Uterus (tissue), 4 donors: ENCODE data around the gene FIZ1. TPM values are rescaled to one million over a fixed set of nuclear protein-coding genes. Genes with fewer than 3 reads are reported as not detected.

Experiments used
- DNase-seq, 2 donors: peaks; one replicate each; pipeline ENCODE4 v3.0.0-alpha.2; 2019 to 2020
- H3K27ac ChIP-seq, 2 donors: fragments of 200-600 bp; sonication (generic); 1 replicate in 1 of 2; 2 replicates in 1 of 2; pipeline ENCODE4 v1.5.1; 2016 to 2018
- H3K27me3 ChIP-seq, 2 donors: fragments of 200-600 bp; sonication (generic); one replicate each; pipeline ENCODE4 v1.5.1; 2018 to 2019; ENCODE audit warnings: control low read depth in 1 of 2
- H3K36me3 ChIP-seq, 2 donors: fragments of 200-600 bp; sonication (generic); one replicate each; pipeline ENCODE4 v1.5.1; 2019; ENCODE audit warnings: control low read depth in 1 of 2
- H3K4me1 ChIP-seq, 2 donors: fragments of 200-600 bp; sonication (generic); one replicate each; pipeline ENCODE4 v1.5.1; 2018 to 2019; ENCODE audit warnings: control low read depth in 1 of 2
- H3K4me3 ChIP-seq, 2 donors: fragments of 200-600 bp; sonication (generic); 1 replicate in 1 of 2; 2 replicates in 1 of 2; pipeline ENCODE4 v1.5.1; 2018 to 2019; ENCODE audit warnings: mild to moderate bottlenecking in 1 of 2
- H3K9me3 ChIP-seq, 2 donors: fragments of 200-600 bp; sonication (generic); one replicate each; pipeline ENCODE4 v1.5.1; 2019; ENCODE audit warnings: control low read depth in 1 of 2
- POLR2A ChIP-seq, 2 donors: fragments of 450-650 bp; IDR thresholded peaks; one replicate each; pipeline ENCODE4 v1.6.1; 2016; ENCODE audit warnings: antibody characterized with exemption in 2 of 2, mild to moderate bottlenecking in 1 of 2, moderate library complexity in 1 of 2
- intact Hi-C: fragments of 100-400 bp; cut with DNase I; formaldehyde crosslinking; loops from one replicate; pipeline ENCODE4 v1.15.1; 2023; ENCODE audit warnings: low total_unique reads
- total RNA-seq, 4 donors: library from RNA; depleted of rRNA in 3 of 4; stranded (reverse); fragments of >200 nt in 3 of 4; gene quantifications; one replicate each; pipeline versions ENCODE4 v1.1.0 to v1.2.4, GENCODE V29; 2014 to 2023
- TF ChIP-seq, protein P1 (sequence below), 4 experiments: fragments of 200-600 bp in 2 of 4; fragments of 450-650 bp in 2 of 4; sonication (generic) in 2 of 4; IDR thresholded peaks; one replicate each; pipeline ENCODE4 v1.5.1; 2016 to 2019; ENCODE audit warnings: antibody characterized with exemption in 4 of 4, mild to moderate bottlenecking in 2 of 4, moderate library complexity in 1 of 4
- donor health status: DM: yes; HTN: yes; CAD: no.

FIZ1 gene
- total RNA-seq, 4 donors from 2014 or later = 0.26 to 19.3 (median 2.4) TPM

GRCh38 chr19:55621205-55621672, 21.9 kb upstream of the FIZ1 start:
- Histone ChIP-seq H3K9me3 (no peaks in the 10 kb centered on the region), H3K4me3 (no peak overlapping the region), H3K4me1 (no peaks in the 10 kb centered on the region), H3K27ac (no peak overlapping the region), H3K36me3 (no peaks in the 10 kb centered on the region), H3K27me3 (no peaks in the 10 kb centered on the region)
- intact Hi-C loops = no loop called here
- TF ChIP-seq, protein P1, sequence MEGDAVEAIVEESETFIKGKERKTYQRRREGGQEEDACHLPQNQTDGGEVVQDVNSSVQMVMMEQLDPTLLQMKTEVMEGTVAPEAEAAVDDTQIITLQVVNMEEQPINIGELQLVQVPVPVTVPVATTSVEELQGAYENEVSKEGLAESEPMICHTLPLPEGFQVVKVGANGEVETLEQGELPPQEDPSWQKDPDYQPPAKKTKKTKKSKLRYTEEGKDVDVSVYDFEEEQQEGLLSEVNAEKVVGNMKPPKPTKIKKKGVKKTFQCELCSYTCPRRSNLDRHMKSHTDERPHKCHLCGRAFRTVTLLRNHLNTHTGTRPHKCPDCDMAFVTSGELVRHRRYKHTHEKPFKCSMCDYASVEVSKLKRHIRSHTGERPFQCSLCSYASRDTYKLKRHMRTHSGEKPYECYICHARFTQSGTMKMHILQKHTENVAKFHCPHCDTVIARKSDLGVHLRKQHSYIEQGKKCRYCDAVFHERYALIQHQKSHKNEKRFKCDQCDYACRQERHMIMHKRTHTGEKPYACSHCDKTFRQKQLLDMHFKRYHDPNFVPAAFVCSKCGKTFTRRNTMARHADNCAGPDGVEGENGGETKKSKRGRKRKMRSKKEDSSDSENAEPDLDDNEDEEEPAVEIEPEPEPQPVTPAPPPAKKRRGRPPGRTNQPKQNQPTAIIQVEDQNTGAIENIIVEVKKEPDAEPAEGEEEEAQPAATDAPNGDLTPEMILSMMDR (IDR thresholded peaks at IDR 0.05) = no peak
- no peak for TF ChIP-seq POLR2A (IDR thresholded peaks at IDR 0.05)
- DNase-seq = no peak

- no peaks in the 10 kb centered on the region for H3K27me3 ChIP-seq
- intact Hi-C loops = no loop called here
- H3K4me1 ChIP-seq = no peaks in the 10 kb centered on the region
- no peak for DNase-seq
- TF ChIP-seq, protein P1 (IDR thresholded peaks at IDR 0.05) = no peak
- H3K9me3 ChIP-seq = no peaks in the 10 kb centered on the region
- no peak overlapping the region for H3K27ac ChIP-seq
- no peak overlapping the region for H3K4me3 ChIP-seq
- no peaks in the 10 kb centered on the region for H3K36me3 ChIP-seq
Measured at GRCh38 chr19:55620410-55621204, 21.3 kb upstream of the FIZ1 start.

DNA sequence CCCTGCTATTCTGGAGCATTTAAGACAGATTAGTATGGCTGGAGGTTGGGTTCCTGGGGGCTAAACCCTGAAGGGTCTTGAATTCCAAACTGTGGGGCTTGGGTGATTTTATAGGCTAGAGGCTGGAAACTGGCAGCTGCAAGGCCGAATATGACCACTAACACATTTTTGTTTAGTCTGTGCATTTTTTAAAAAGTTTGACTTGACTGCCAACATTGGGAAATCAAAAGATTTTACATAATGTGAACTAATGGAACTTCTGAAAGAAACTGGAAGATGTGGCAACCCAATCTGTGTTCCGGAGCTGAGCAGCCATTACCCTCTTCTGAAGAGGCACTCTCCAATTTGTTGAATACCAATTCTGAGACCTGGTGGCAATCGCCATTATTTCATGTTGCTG, 20.0 kb upstream of the FIZ1 start:
- no peak overlapping the region for H3K27ac ChIP-seq
- no peak for DNase-seq

DNA sequence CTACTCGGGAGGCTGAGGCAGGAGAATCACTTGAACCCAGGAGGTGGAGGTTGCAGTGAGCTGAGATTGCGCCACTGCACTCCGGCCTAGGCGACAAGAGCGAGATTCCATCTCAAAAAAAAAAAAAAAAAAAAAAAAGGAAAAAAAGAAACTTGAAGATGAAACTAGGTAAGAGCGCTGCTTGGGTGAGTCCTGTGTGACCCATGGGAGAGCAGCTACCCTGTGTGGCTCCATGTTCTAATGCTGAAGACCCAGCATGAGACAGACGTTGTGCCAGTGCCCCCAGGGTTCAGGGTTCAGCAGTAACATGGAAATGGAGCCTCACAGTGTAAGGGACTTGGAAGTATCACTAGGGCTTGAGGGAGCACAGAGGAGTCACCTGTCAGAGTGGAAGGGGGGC, 19.1 kb upstream of the FIZ1 start:
- H3K27me3 ChIP-seq = no peaks in the 10 kb centered on the region
- H3K4me3 ChIP-seq = no peak overlapping the region
- H3K4me1 ChIP-seq = no peaks in the 10 kb centered on the region
- H3K9me3 ChIP-seq = no peaks in the 10 kb centered on the region
- DNase-seq = no peak
- no peaks in the 10 kb centered on the region for H3K36me3 ChIP-seq
- intact Hi-C loops = no loop called here
- TF ChIP-seq, protein P1 (IDR thresholded peaks at IDR 0.05) = no peak
- TF ChIP-seq POLR2A (IDR thresholded peaks at IDR 0.05) = no peak
- H3K27ac ChIP-seq = no peak overlapping the region

More for the DNA sequence above, 20.0 kb upstream of the FIZ1 start:
- no peaks in the 10 kb centered on the region for H3K9me3 ChIP-seq
- H3K4me3 ChIP-seq = no peak overlapping the region
- TF ChIP-seq, protein P1 (IDR thresholded peaks at IDR 0.05) = no peak
- no peak for TF ChIP-seq POLR2A (IDR thresholded peaks at IDR 0.05)
- H3K4me1 ChIP-seq = no peaks in the 10 kb centered on the region
- H3K36me3 ChIP-seq = no peaks in the 10 kb centered on the region
- no peaks in the 10 kb centered on the region for H3K27me3 ChIP-seq
- intact Hi-C loops = no loop called here

GRCh38 chr19:55617426-55617825, 18.1 kb upstream of the FIZ1 start:
- Histone ChIP-seq H3K9me3 (no peaks in the 10 kb centered on the region), H3K27me3 (no peaks in the 10 kb centered on the region), H3K27ac (no peak overlapping the region), H3K4me3 (no peak overlapping the region), H3K36me3 (no peaks in the 10 kb centered on the region), H3K4me1 (no peaks in the 10 kb centered on the region)
- intact Hi-C loops = no loop called here
- DNase-seq = no peak
- TF ChIP-seq, protein P1 (IDR thresholded peaks at IDR 0.05) = no peak
- no peak for TF ChIP-seq POLR2A (IDR thresholded peaks at IDR 0.05)
